HG03460 (cell line): ENCODE data around the gene SPATA31A7.
"Not testable (repeated sequence)": the region's sequence is repeated elsewhere in the genome, so short reads cannot be mapped to it uniquely, and the experiment has no call there.

ENCODE experiments used
- ATAC-seq: cut with Tn5 transposase; IDR thresholded peaks from one replicate; pipeline ENCODE4 v1.9.1; 2021; ENCODE audit not compliant: unreplicated experiment

SPATA31A7 gene

GRCh38 chr9:61189736-61190135, at the start of gene SPATA31A7:
Gene SPATA31A7, plus strand, starts transcription at chr9:61190036. Its CDS starts 29 bp downstream, at chr9:61190065.
- not testable (repeated sequence) for ATAC-seq

GRCh38 chr9:61226438-61226837, 36.6 kb downstream of the SPATA31A7 start:
- not testable (repeated sequence) for ATAC-seq
